GM10266 (cell line): ENCODE results near the gene SRSF12.
"Not testable (repeated sequence)": the region's sequence is repeated elsewhere in the genome, so short reads cannot be mapped to it uniquely, and the experiment has no call there.

ENCODE experiments used
- DNase-seq: peaks from one replicate; pipeline ENCODE4 v3.0.0; 2012; ENCODE audit errors: extremely low spot score
- TF ChIP-seq, protein P1 (sequence below): IDR thresholded peaks from 2 replicates; pipeline ENCODE4 v1.5.1; 2012; ENCODE audit warnings: mild to moderate bottlenecking, low read depth; ENCODE audit not compliant: control insufficient read depth, insufficient read depth; ENCODE audit errors: missing control alignments

Gene SRSF12

DNA sequence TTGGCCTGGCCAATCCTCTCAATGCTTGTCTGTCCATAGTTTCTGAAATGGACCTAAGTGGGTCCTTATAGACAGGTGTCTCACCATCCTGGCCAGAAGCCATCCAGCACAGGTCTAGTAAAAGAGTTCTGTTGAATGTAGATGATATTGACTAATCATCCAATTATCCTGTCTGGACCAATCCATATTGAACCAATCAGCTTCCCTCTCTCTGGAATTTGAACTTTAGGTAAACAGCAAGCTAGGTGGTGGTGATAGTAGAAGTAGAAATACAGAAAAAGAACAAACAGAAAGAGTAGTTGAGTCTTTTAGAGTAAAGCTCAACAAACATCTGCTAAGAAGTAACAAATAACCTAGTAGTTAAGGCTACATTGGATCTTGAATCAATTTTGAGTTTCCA is 46.8 kb downstream of the SRSF12 start:
- TF ChIP-seq, protein P1, sequence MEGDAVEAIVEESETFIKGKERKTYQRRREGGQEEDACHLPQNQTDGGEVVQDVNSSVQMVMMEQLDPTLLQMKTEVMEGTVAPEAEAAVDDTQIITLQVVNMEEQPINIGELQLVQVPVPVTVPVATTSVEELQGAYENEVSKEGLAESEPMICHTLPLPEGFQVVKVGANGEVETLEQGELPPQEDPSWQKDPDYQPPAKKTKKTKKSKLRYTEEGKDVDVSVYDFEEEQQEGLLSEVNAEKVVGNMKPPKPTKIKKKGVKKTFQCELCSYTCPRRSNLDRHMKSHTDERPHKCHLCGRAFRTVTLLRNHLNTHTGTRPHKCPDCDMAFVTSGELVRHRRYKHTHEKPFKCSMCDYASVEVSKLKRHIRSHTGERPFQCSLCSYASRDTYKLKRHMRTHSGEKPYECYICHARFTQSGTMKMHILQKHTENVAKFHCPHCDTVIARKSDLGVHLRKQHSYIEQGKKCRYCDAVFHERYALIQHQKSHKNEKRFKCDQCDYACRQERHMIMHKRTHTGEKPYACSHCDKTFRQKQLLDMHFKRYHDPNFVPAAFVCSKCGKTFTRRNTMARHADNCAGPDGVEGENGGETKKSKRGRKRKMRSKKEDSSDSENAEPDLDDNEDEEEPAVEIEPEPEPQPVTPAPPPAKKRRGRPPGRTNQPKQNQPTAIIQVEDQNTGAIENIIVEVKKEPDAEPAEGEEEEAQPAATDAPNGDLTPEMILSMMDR = no peak

DNA sequence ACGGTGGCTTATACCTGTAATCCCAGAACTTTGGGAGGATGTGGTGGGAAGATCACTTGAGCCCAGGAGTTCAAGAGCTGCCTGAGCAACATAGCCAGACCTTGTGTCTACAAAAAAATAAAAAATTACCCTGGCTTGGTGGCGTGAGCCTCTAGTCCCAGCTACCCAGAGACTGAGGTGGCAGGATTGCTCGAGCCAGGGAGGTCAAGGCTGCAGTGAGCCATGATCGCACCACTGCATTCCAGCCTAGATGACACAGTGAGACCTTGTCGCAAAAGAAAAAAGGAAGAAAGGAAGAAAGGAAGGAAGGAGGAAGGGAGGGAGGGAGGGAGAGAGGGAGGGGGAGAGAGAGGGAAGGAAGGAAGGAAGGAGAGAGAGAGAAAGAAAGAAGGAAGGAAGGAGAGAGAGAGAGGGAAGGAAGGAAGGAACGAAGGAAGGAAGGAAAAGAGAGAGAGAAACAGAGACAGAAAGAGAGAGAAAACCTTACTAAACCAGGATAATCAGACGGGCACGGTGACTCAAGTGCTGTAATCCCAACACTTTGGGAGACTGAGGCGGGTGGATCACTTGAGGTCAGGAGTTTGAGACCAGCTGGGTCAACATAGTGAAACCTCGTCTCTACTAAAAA is 48.2 kb downstream of the SRSF12 start:
- TF ChIP-seq, protein P1 = no peak
- no peak for DNase-seq

More for the DNA sequence above, 46.8 kb downstream of the SRSF12 start:
- no peak for DNase-seq

- TF ChIP-seq, protein P1 = no peak
- no peak for DNase-seq
Observed at GRCh38 chr6:89068695-89069094, 49.2 kb downstream of the SRSF12 start.

DNA sequence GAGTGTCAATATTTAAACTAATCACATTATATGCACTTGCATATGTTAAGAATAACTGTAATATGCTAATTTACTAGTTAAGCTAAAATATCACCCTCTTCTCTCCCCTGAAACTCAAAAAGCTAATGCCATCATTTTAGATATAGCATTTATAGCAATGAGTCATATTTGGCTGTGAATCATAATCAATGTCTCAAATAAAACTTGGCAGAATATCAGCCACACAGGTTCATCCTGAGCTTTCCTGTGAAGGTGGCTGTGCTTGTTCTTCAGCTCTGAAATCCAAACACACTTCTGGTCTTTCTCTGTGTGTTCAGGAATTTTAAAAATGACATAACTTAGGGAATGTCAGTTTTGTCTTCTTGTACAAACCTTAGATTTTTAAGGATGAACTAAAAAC is 50.1 kb downstream of the SRSF12 start:
- TF ChIP-seq, protein P1 = no peak
- no peak for DNase-seq

DNA sequence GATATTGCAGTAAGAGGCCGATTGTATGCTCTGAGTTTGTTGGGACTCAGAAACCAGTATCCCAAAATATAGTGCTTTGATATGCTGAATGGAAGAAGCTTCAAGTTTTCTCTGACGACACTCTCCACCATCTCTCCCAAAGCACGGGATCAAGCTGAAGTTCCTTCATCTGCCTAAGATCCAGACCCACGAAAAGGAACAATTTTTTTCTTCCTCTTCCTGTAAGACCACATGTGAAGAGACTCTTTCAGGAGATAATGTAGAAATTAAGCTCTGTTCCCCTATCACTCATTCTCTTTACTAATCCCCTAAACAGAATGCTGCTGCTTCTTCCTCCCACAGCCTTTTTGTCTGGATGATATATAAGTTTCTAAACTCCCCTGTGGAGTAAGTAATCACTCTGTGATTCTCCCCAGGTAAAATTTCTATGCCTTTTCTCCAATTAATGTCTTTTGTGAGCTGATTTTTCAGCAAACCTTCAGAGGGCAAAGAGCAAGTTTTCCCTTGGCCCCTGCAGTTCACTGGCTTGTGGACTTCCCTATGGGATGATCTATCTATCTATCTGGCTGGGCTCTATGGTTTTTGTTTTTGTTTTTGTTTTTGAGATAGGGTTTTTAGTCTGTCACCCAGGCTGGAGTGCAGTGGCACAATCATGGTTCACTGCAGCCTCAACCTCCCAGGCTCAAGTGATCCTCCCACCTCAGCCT is 50.8 kb downstream of the SRSF12 start:
- DNase-seq = no peak
- TF ChIP-seq, protein P1 = no peak

DNA sequence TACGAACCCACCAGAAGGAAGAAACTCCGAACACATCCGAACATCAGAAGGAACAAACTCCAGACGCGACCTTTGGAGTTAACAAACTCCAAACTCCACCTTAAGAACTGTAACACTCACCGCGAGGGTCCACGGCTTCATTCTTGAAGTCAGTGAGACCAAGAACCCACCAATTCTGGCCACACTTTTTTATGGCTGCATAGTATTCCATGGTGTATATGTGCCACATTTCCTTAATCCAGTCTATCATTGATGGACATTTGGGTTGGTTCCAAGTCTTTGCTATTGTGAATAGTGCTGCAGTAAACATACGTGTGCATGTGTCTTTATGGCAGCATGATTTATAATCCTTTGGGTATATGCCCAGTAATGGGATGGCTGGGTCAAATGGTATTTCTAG is 51.8 kb downstream of the SRSF12 start:
- DNase-seq = not testable (repeated sequence)

DNA sequence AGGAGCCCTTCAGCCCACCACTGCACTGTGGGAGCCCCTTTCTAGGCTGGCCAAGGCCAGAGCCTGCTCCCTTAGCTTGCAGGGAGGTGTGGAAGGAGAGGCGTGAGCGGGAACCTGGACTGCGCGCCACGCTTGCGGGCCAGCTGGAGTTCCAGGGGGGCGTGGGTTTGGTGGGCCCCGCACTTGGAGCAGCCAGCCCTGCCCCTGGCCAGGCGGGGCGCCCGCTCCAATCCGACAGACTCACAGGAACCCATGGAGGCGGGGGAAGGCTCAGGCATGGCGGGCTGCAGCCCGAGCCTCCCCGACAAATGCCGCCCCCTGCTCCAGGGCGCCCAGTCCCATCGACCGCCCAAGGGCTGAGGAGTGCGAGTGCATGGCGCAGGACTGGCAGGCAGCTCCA is 52.9 kb downstream of the SRSF12 start:
- DNase-seq = not testable (repeated sequence)

- TF ChIP-seq, protein P1 = no peak
- no peak for DNase-seq
Observed at GRCh38 chr6:89063881-89064280, 54.0 kb downstream of the SRSF12 start.
